CD4-positive, alpha-beta T cell treated with Interleukin-10 for 1 hour (primary cell): Measurements from ENCODE around the gene GMDS.

Experiments used
- DNase-seq: peaks from one replicate; pipeline ENCODE4 v3.0.0-alpha.2; 2020

Gene GMDS

GRCh38 chr6:2203264-2203663 lies 42.1 kb downstream of the GMDS start:
- DNase-seq = no peak

DNA sequence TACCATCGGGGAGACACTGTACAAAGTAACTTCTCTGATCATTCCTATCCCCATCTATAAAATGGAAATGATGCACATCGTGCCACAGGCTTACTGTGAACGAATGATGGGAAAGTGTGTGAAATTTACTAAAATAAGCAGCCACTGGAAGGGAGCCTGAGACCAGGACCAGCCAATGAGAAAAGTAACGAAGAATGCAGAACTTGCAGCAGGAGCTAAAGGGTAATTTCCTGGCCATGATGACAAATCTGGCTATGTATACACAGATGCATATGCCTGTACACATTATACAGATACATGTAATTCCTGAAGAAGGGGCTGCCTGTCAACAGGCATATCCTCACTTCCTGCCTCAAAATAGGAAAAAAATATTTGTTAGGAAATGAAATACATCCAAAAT lies 47.4 kb downstream of the GMDS start:
- no peak for DNase-seq

GRCh38 chr6:2197177-2197671 lies 48.2 kb downstream of the GMDS start:
- no peak for DNase-seq

GRCh38 chr6:2196079-2196679 lies 49.2 kb downstream of the GMDS start:
- peak; percentile 57 for DNase-seq

DNA sequence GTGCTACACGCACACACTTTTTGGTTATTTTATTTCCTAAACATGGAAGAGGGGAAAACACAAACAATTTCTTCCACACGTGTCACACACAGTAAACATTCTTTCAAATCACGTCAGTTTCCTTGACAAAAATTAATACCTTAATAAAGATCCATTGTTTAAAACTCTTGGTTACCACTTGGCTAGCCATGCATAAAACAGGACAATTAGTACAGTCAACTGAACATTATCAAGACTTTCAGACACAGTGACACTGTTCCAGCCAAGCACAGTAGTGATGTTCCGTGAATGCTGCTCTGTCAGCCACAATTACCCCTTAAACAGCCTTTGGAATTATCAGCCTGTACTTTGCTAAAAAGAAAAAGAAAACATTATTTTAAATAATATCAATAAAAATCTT lies 50.8 kb downstream of the GMDS start:
- DNase-seq = no peak

DNA sequence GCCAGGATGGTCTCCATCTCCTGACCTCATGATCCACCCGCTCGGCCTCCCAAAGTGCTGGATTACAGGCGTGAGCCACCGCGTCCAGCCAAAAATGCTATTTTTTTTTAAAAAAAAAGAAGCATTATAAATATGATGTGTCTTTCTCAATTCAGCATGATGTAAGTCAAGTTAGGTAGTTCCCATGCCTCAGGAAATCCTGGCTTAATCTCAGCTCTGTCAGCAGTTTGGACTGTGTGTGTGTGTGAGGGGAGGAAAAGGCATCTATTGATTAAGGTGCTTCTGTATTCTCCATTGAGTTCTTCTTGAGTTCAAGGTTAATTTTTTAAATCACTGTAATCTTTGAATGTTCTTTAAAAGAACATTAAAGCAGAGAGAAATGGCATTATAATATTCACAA lies 51.5 kb downstream of the GMDS start:
- no peak for DNase-seq

DNA sequence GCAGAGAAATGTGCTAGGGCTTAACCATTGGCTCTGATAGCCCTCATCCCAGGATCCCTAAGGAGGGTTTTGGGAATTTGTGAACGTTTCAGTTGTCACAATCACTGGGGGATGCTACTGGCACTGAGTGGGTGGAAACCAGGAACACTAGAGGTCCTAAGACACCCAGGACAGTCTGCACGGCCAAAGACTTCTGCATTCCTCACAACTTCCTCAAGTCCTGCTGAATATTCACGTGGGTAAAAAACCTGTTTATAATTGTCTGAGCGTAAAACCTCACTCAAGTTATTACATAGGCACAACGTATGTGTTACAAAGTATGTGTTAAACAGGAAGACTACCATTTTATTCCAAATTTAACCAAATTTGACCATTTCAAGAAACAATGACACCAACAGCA lies 52.4 kb downstream of the GMDS start:
- no peak for DNase-seq

GRCh38 chr6:2191390-2191740 lies 54.0 kb downstream of the GMDS start:
- no peak for DNase-seq

DNA sequence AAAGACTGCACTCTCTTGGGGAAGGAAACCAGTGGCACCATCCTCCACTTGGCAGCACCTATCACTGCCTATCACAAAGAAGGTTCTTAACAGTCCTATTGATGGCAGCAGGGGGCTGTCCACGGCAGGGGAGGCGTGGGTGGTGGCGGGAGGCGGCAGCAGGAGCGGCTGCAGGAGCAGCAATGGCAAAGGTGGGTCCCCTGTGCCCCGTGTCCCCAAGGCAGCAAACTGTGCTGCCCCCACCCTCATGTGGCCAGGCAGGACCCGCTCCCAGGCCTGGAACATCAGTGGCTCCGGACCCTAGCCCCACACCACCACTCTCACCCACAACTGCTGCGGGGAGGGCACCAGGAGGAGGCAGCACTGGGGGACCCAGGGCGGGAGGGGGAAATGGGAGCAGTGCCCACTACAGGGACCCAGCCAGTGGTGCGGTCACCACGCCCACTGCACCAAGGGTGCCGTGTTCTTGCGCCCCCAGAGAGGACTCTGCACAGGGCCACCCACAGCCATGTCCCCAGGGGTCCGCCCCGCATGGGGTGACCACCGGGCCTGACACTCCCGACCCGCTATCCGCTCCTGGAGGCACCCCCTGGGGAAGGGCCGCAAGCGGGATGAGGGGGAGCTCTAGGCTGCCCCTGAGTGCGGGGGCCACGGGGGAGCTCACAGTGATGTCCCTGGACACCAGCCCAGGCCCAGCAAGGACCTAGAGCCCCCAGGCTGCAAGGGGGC lies 54.6 kb downstream of the GMDS start:
- no peak for DNase-seq

- DNase-seq = no peak
Observed at GRCh38 chr6:2188856-2189384, 56.5 kb downstream of the GMDS start.

DNA sequence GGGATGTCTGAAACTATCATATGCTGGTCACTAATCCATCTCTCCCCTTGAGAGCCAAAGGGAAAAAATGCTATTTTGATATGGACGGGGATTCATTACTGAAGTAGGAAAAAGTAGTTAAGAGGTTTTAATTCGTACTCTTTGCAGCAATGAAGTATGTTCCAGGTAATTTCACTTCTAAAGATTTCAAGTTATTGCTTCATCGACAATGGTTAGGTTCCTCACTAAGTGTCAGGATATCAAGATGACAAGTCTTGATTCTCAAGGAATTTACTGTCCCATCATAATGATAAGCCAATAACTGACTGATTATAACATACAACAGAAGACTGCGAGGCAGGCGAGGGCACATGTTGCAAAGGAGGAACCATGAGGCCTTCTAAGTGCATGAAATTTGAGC lies 57.0 kb downstream of the GMDS start:
- no peak for DNase-seq

DNA sequence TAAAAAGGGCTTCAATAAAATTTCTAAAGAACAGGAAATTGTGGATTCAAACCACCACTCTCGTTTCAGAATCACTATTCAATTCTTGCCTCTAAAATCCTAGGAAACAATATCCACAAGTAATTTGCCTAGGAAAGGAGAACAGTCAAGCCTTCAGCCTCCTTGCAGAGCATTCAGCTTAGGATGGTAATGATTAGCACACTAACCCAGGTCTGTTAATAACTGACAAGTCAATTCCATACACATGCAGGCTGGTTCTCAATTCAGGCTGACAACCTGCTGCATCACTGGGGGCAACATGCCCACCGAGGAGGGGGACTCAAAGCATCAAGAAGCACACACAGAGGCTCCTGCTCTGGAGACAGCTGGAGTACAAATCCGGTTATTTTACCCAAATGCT lies 57.6 kb downstream of the GMDS start:
- DNase-seq = no peak

DNA sequence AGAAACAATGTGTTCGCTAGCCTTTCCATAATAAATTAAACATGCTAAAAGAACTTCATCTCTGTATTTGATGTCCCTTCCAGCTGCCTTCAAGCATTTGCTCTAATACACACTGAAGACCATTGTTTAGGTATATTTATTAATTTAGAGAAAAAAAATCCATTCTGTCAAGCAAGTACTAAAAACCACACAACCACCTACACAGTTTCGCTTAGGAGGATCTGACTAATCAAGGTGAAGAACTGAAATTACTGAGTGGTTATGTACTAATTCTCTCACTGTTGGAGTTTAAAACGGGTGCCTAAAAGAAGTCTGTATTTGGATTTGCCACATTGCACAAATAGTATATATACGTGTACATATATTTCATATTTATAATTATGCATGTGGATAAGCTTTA lies 58.9 kb downstream of the GMDS start:
- DNase-seq = no peak

DNA sequence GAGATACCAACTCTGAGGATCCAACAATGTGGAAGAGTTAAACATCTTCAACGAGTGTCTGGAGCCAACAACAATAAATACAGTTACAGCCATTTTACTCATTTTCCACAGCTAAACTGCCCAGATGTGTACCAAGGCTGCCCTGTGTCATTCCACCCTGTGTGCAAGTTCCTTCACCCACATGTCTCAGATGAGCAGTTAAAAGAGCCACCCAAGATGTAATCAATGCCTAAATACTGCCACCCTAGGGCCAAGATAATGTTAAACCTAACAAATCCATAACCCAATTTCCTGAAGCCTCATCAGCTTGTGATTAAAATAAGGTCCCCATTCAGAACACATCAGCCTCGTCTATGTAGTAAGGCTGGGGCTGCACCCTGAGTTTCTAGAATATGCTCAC lies 59.9 kb downstream of the GMDS start:
- DNase-seq = no peak

DNA sequence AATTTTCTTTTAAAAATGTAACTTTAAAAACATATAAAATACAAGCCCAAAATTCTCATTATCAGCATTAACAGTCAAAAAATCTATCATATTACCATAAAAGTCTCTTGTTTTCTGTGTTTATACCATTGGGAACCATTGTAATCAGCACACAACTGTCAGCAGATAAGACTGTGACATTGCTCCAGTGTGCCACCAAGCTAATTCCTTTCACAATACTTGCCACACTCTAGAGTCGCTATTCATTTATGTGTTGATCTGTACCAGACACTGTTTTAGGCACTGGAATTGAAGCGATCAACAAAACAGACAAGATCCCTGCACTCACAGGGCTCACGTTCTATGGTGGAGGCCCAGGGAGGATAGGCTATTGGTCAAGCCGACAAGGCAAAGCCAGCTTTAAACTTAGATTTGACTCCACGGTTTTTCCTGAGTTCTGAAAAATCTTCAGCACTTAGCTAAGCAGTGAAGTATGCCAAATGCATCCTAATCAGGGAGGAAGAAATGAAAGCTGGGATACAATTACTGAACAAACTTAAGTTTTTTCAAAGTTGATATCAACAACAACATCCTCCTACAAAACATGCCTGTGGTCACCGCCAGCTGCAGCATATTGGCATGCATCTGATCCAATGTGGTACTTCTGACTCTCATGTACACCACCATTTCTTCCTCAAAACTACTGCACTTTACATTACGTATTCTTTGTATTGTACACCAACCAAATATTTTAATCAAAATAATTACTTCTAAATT lies 60.5 kb downstream of the GMDS start:
- DNase-seq = no peak

- DNase-seq = no peak
Observed at GRCh38 chr6:2183752-2184151, 61.7 kb downstream of the GMDS start.

DNA sequence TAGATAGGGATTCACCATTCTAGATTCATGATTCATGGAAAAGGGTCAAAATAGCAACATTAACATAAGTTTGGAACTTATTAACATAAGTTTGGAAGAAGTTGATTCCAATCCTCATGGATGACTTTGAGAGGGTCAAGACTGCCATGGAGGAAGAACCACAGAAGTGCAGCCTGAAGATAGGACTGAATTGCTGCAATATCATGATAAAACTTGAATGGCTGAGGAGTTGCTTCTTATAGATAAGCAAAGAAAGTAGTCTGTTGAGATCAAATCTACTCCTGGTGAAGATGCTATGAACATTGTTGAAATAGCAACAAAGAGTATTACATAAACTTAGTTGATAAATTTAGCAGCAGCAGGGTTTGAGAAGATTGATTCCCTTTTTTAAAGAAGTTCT lies 62.2 kb downstream of the GMDS start:
- DNase-seq = no peak

DNA sequence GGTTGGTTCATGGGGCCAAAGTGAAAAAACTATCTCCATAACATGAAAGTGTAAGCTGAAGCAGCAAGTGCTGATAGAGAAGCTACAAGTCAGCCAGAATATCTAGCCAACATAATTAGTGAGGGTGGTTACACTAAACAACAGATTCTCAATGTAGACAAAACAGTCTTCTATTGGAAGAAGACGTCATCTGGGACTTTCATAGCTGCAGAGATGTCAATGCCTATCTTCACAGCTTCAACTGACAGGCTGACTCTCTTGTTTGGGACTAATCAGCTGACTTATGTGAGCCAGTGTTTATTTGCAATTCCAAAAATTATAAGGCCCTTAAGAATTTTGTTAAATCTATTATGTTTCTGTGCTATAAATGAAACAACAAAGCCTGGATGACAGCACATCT lies 63.2 kb downstream of the GMDS start:
- no peak for DNase-seq

- DNase-seq = no peak
Observed at GRCh38 chr6:2181567-2181966, 63.8 kb downstream of the GMDS start.

DNA sequence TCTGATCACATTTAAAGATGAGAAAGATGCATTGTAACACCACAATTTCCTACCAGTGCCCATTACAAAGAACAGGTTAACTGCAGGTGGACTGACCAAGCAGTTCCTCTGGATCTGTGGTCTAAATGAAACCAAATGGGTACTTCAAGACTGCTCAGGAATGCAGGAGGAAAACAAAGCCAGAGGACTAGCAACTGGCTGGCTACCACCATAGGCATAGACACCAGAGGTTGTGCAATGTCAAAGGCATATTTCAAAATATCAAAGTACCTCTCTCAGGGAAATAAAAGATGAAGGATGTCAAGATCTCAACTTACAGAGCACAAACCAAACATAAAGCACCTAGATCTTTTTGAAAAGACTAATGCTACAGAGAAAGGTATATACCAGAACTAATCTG lies 65.5 kb downstream of the GMDS start:
- DNase-seq = no peak

- no peak for DNase-seq
Observed at GRCh38 chr6:2179241-2179640, 66.2 kb downstream of the GMDS start.

DNA sequence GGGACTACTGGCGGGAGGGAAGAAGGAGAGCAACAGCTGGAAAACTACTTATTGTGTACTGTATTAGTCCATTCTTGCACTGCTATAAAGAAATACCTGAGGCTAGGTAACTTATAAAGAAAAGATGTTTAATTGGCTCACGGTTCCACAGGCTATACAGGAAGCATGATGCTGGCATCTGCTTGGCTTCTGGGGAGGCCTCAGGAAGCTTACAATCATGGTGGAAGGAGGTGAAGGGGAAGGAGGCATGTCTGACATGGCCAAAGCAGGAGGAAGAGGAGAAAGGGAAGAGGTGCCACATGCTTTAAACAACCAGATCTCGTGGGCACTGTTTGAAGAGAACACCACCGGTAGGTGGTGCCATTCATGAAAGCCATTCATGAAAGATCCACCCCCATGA lies 67.3 kb downstream of the GMDS start:
- no peak for DNase-seq

GRCh38 chr6:2175825-2176224 lies 69.6 kb downstream of the GMDS start:
- no peak for DNase-seq
